Frontal cortex (tissue), 4 donors: ENCODE results near the gene DGCR2. TPM values are rescaled to one million over a fixed set of nuclear protein-coding genes. Genes with fewer than 3 reads are reported as not detected.

Source experiments
- DNase-seq, 2 donors: peaks; one replicate each; pipeline ENCODE4 v3.0.0; 2012; ENCODE audit warnings: low spot score in 2 of 2
- FAIRE-seq: peaks from 2 replicates; lab custom pipeline; 2012; peaks lifted over from hg19 to GRCh38; lab: Jason Lieb, UNC
- total RNA-seq: library from RNA; depleted of rRNA; stranded (reverse); fragments of >200 nt; gene quantifications from one replicate; pipeline ENCODE4 v1.2.3, GENCODE V29; 2014
- donor health status: control.
- donor health status: control.
- donor health status: control.

The DGCR2 gene
- total RNA-seq, 1 donor from 2014 or later = 65.2 TPM

DNA sequence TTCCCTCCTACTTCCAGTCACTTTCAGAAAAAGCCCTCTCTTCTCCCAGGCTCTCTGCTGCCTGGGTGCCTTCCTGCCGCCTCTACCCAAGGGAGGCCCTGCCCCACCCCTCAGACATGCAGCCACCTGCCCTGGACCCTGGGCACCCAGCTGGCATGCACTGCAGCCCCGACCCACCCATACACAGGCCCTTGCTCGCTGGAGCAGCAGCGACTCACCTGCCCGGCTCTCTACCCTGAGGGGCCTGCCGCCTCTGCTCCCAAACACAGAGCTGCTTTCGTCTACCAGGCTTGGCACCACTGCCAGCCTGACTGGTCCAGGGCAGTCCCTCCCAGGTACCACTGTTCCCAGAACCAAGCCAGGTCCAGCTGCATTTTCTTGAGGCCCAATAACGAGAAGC is 7.7 kb upstream of the DGCR2 start:
- DNase-seq (no peak), FAIRE-seq (no peak)

- DNase-seq (no peak), FAIRE-seq (no peak)
These were observed 6.9 kb upstream of the DGCR2 start for GRCh38 chr22:19128946-19129727.

DNA sequence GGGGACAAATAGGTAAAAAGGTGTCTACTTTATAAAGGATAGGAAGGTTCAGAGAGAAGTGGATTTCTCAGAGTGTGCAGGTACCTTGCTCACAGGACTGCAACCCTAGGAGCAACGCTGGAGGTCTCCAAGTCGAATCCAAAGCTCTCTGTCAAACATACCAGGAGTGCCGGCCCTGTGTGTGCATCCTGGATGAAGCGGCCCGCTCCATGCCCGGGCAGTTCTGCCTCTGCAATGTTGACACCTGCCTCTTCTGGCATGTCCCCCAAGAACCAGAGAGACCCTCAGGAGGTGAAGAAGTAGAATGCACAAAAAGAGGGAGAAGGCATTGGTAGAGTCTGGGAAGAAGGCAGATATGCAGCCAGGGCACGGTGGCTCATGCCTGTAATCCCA is 5.8 kb upstream of the DGCR2 start:
- no peak for DNase-seq
- no peak for FAIRE-seq

- no peak for DNase-seq
- no peak for FAIRE-seq
These were observed 5.3 kb upstream of the DGCR2 start for GRCh38 chr22:19127329-19128008.

DNA sequence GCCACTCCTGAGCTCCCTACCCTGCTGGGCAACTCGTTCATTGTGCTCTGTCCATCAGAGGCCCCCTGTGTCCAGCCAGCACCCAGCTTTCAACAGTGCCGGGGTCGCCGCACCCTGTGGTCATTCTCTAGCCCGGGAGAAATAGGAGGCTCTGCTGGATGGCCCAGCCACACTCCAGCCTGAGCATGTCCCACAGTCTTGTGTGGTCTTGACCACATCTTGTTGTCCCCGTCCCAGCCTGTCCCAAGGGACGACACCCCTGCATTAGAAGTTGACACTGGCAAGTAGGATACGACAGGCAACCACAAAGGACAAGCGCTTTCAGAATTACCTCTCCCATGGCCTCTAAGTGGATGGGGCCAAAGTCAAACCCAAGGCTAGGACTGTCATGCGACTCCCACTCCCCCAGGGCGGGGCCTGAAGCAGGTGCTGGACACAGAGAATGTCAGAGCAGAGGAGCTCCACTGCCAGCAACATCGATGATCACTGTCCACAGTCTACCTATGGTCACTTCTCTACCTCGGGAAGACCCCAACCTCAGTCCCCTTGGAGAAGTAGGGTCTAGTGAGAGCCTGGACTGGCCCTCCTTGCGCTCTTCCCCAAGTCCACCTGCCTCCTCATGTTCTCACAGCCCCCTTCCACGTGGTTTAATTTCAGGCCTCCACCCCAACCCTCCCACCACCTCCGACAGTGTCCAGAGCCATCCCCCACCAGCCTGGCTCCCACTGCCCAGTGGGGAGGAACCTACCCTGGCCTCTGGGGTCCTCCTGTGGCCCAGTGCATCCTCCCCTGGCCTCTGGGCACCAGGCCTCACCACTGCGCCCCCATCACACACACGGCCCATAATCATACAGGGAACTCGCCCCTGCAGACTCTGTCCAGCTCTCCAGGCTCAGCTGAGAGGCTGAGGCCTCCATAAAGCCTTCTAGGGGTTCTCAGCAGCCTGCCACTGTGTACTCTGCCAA is 4.4 kb upstream of the DGCR2 start:
- DNase-seq = no peak
- no peak for FAIRE-seq

- no peak for DNase-seq
These were observed 3.5 kb upstream of the DGCR2 start for GRCh38 chr22:19125474-19126308.

GRCh38 chr22:19125011-19125410 is 2.8 kb upstream of the DGCR2 start:
- DNase-seq (no peak), FAIRE-seq (no peak)

More at GRCh38 chr22:19125474-19126308, 3.5 kb upstream of the DGCR2 start:
- no peak for FAIRE-seq

DNA sequence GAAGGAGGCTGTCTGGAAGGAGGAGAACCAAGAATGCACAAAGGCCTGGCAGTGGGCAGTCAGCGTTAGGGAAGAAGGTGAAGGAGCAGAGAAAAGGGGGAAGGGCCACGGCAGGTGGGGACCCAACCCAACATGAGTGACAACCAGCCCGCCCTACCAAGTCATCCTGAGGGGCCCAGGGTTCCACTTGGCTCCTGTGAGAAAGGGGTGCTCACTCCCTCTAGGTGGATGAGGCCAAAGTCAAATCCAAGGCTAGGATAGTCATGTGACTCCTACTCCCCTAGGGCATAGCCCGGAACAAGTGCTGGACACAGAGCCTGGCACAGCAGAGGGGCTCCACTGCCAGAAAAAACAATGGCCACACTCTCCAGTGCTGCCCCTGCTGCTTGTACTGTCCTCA is 2.2 kb upstream of the DGCR2 start:
- DNase-seq = no peak
- no peak for FAIRE-seq

GRCh38 chr22:19123936-19124335 is 1.7 kb upstream of the DGCR2 start:
- FAIRE-seq (no peak), DNase-seq (no peak)

DNA sequence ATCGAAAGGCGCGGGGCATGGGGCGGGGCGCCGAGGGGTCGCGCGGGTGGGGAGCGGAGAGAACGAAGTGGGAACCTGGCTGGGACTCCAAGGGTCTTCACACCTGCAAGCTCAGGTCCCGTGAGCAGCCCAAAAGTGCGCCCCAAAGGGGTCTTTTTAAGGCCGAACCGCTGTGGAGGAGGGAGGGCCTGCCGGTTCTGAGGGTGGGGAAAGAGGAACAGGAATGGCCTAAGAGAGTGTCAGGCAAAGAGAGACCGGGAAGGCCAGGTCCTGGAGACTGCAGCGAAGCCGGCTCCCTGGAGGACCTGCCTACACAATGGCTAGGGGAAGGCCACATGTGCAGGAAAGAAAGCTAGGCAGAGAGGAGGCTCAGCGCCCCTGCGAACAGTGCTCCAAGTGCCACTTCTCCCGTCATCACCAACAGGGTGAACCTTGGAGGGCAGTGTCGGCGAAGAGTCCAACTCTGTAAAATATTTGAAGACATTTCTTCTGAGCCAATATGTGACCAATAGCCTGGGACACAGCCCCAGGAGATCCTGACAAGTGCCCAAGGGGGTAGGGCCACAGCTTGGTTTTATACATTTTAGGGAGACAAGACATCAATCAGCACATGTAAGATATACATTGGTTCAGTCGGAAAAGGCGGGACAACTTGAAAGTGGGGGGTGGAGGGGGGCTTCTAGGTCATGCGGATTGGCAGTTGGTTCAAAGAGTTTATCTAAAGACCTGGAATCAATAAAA is 710 bp upstream of the DGCR2 start:
- peak in 1 of 2 donors; percentile 54 for DNase-seq
- no peak for FAIRE-seq

DNA sequence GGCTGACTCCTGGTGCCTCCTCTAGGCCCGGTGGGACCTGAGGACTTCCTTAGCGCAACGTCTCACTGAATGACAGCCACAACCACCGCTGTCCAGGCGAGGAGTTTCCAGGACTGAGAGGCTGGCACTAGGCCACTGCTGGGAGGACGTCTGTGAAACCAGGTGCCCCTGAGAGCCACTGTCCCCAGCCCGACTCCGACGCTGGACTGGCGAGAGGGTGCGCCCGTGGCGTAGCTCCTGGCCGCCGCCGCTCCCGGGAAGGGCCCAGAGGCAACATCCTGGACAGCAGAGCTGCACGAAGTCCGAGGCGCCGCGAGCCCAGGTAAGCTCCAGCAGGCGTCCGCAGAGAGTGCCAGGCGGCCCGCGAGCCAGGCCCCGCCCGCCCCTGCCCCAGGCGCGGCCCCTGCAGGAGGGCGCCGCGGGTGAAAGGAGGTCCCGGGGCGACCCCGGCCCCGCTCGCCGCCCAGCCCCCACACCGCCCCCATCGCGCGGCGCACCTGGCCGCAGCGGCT is 525 bp downstream of the DGCR2 start:
- DNase-seq (peak in 1 of 2 donors; percentile 60), FAIRE-seq (no peak)

DNA sequence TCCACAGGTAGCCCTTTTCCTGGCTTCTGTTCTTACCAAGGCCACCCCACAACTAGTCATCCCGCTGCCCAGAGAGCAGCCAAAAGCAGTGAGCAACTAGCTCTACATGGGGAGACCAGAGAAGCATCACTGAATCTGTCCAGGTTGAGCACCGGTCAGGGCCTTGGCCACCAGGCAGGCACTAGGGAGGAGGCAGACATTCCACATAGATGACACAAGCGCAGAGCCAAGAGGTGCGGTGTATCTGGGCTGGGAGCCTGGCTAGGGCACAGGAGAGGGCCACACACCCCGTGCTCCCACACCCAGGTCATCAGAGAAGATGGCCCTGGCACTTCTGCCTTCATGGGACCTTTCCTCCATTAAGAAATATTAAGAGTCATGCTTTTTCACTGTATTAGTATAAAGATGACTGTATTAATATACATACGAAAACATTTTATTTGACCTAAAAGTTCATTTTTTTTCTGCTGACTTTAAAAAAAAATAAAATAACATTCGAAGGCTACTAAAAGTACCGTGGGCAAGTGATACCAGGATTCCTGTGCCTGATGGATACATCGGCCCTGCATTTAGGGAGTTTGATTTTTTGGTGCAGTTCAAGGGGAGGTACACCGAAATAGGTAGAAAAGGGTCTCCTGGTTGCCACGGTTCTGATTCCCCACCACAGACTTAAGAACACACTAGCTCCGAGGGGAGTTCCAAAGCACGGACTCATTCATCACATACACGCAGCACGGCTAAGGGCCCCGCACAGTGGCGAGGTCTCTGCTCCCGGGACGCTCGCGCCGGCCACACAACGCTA is 1.2 kb downstream of the DGCR2 start:
- no peak for FAIRE-seq
- DNase-seq = no peak

DNA sequence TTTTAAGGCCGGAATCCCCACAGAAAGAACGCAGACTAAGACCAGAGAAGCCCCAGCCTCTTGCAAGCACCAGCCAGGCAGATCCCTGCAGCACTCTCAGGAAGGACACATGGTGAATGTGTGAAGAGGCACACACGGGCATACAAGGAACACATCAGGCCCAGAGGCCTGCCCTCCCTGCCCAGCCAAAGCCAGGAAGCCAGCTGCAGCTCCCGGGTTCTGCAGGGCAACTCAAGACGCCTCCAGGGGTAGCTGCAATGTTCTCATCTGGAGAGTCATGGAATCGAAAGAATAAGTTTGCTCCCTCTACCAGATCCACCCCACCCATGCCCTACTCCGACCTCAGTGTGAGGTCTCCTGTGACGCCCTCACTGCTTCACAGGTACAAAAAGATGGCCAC is 2.3 kb downstream of the DGCR2 start:
- DNase-seq (no peak), FAIRE-seq (no peak)

GRCh38 chr22:19118329-19118880 is 3.8 kb downstream of the DGCR2 start:
- no peak for FAIRE-seq
- DNase-seq = no peak

GRCh38 chr22:19117111-19117512 is 5.1 kb downstream of the DGCR2 start:
- no peak for DNase-seq
- FAIRE-seq = no peak

DNA sequence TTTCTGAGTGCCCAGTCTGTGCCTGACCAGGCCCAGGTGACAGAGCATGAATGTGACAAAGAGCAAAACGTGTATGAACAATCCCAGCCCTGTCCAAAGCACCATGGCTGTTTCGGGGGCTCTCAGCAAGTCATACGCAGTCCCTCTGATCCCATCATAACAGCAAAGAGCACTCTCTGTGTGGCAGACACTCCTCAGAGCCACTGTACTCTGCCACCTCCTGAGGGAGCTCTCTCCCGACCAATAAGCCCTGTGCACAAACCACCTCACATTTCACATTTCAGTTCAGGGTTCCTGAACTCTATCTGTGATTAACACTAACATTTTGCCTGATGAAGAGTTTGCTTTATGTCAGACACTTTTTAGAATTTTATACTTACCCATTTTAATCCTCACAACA is 6.6 kb downstream of the DGCR2 start:
- FAIRE-seq (no peak), DNase-seq (peak; percentile 30 to 40)

- DNase-seq = peak in 1 of 2 donors; percentile 12
- no peak for FAIRE-seq
These were observed 7.1 kb downstream of the DGCR2 start for GRCh38 chr22:19114984-19115552.
